AG08395 (cell line): ENCODE results near the gene JMJD8.

ENCODE experiments used
- DNase-seq: peaks from one replicate; pipeline ENCODE4 v3.0.0; 2012; ENCODE audit warnings: mixed read lengths, low spot score

Gene JMJD8

GRCh38 chr16:675884-676564 lies 8.1 kb downstream of the JMJD8 start:
- no peak for DNase-seq

GRCh38 chr16:674968-675883 lies 8.9 kb downstream of the JMJD8 start, which contains the start of gene RHBDL1:
Gene RHBDL1 (plus strand): TSS chr16:675671. CDS start chr16:675791, 120 bp downstream.
- DNase-seq: peak; percentile 36

- no peak for DNase-seq
These were observed 9.8 kb downstream of the JMJD8 start for GRCh38 chr16:674214-674881.

GRCh38 chr16:673399-673991 lies 10.6 kb downstream of the JMJD8 start:
- no peak for DNase-seq

GRCh38 chr16:672851-673250 lies 11.3 kb downstream of the JMJD8 start:
- DNase-seq: no peak

- no peak for DNase-seq
These were observed 11.8 kb downstream of the JMJD8 start for GRCh38 chr16:672371-672770.

- DNase-seq: no peak
These were observed 12.6 kb downstream of the JMJD8 start for GRCh38 chr16:671353-672131.

- no peak for DNase-seq
These were observed 13.4 kb downstream of the JMJD8 start for GRCh38 chr16:670485-671352.

- DNase-seq: no peak
These were observed 14.5 kb downstream of the JMJD8 start for GRCh38 chr16:669666-670065.

GRCh38 chr16:668519-669171 lies 15.5 kb downstream of the JMJD8 start:
- no peak for DNase-seq

GRCh38 chr16:667780-668518 lies 16.2 kb downstream of the JMJD8 start, which contains the start of gene RHOT2:
Gene RHOT2 (plus strand): TSS chr16:668132. CDS start chr16:668200, 68 bp downstream.
- DNase-seq: peak; percentile 92

GRCh38 chr16:667113-667779 lies 16.9 kb downstream of the JMJD8 start:
- DNase-seq: no peak

- no peak for DNase-seq
These were observed 17.6 kb downstream of the JMJD8 start for GRCh38 chr16:666572-666971.

GRCh38 chr16:662597-662996 lies 21.5 kb downstream of the JMJD8 start:
- no peak for DNase-seq

- no peak for DNase-seq
These were observed 22.0 kb downstream of the JMJD8 start for GRCh38 chr16:662095-662494.

GRCh38 chr16:661184-661821 lies 22.8 kb downstream of the JMJD8 start:
- no peak for DNase-seq

- peak; percentile 96 for DNase-seq
These were observed 23.5 kb downstream of the JMJD8 start for GRCh38 chr16:660459-661183.
